NK-92 (cell line): Measurements from ENCODE around the gene VAV1.
"Not testable (repeated sequence)": the region's sequence is repeated elsewhere in the genome, so short reads cannot be mapped to it uniquely, and the experiment has no call there.

Source experiments
- DNase-seq: peaks from one replicate; lab custom pipeline; 2025; ENCODE audit not compliant: unreplicated experiment; lab: John Stamatoyannopoulos, UW

The VAV1 gene

DNA sequence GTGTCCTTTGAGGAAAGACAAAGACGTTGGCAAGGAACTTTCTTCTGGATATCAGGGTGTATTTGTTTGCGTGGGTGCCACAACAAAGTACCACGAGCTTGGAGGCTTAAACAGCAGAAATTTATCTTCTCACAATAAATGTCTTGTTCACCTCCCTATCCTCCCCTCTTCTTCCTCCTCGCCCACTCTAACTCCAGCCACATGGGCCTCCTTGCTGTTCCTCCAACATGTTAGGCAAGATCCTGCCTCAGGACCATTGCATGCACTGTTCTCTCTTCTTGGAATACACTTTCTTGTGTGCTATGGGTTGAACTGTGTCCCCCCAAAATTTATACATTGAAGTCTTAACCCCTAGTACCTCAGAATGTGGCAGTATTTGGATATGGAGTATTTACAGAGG, 45.7 kb downstream of the VAV1 start:
- no peak for DNase-seq

GRCh38 chr19:6819323-6819722, 46.8 kb downstream of the VAV1 start:
- DNase-seq: no peak

DNA sequence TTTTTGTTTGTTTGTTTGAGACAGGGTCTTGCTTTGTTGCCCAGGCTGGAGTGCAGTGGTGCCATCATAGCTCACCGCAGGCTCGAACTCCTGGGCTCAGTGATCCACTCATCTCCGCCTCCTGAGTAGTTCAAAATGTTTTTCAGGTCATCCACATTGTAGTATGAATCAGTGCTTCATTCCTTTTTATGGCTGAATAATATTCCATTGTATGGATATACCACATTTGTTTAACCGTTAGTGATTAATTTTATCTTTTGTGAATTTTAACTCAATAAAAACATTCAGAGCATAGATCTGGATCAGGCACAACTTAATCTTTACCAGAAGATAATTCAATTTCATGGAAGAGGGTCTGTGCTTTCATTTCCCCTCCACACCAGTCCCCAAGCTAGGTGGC, 47.7 kb downstream of the VAV1 start:
- no peak for DNase-seq

DNA sequence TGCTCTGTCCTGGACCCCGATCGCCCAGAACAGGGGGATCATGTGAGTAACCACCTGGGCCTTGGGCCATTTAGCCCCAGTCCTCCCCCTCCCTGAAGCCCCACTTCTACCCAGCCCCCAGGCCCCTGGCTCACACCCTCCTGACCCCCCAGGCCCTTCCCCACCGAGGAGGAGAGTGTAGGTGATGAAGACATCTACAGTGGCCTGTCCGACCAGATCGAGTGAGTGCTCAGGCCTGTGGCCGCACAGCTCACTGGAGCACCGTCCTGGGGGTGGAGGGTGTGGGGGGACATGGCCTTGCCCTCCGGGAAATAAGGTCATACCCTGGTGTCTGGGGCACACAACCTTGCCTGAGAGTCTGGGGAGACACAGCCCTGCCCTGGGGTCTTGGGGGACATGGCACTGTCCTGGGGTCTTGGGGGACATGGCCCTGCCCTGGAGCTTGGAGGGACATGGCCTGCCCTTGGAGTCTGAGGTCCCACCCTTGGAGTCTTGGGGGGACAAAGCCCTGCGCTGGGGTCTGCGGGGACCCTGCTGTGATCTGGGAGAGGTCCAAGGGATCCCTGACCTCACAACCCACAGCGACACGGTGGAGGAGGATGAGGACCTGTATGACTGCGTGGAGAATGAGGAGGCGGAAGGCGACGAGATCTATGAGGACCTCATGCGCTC, 49.3 kb downstream of the VAV1 start:
- DNase-seq: no peak

- DNase-seq: no peak
These were observed 49.8 kb downstream of the VAV1 start for GRCh38 chr19:6822311-6822670.

GRCh38 chr19:6825076-6825774, 52.7 kb downstream of the VAV1 start:
- no peak for DNase-seq

- DNase-seq: no peak
These were observed 53.9 kb downstream of the VAV1 start for GRCh38 chr19:6826281-6826920.

DNA sequence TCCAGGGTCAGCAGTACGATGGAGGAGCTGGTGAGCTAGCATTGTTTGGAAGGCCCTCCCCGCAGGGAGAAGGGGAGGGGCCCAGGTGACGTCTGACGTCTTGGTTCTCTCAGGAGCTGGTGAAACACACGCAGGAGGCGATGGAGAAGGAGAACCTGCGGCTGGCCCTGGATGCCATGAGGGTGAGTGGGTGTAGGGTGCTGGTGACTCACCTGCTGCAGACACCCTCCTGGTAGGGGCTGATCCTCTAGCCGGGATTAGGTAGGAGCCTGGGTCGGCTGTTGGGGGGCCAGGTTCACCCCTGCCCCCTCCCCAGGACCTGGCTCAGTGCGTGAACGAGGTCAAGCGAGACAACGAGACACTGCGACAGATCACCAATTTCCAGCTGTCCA, 55.8 kb downstream of the VAV1 start:
- no peak for DNase-seq

DNA sequence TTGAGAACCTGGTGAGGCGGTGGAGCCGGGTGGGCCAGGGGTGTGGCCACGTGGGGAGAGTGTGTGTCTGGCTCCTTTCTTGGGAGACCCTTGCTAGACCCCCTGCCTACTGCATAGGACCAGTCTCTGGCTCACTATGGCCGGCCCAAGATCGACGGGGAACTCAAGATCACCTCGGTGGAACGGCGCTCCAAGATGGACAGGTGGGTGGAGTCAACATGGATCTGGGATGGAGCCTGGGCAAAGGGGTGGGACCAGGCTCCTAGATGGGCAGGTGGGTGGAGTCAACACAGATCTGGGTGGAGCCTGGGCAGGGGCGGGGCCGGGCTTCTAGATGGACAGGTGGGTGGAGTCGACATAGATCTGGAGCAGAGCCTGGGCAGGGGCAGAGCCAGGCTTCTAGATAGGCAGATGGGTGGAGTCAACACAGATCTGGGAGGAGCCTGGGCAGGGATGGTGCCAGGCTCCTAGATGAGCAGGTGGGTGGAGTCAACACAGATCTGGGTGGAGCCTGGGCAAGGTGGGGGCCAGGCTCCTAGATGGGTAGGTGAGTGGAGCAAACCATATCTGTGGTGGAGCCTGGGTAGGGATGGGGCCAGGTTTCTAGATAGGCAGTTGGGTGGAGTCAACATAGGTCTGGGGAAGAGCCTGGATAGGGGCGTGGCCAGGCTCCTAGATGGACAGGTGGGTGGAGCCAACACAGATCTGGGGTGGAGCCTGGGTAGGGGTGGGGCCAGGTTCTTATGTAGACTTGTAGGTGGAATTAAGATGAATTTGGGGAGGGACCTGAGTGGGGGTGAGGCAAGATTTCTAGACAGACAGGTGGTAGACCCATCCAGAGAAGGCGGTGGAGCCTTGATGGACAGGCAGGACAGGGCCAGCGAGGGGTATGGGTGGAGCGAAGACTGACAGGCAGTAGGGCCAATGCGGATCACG, 56.5 kb downstream of the VAV1 start:
- no peak for DNase-seq

GRCh38 chr19:6829829-6830228, 57.3 kb downstream of the VAV1 start:
- DNase-seq: not testable (repeated sequence)

GRCh38 chr19:6831084-6831483, 58.6 kb downstream of the VAV1 start:
- DNase-seq: not testable (repeated sequence)

DNA sequence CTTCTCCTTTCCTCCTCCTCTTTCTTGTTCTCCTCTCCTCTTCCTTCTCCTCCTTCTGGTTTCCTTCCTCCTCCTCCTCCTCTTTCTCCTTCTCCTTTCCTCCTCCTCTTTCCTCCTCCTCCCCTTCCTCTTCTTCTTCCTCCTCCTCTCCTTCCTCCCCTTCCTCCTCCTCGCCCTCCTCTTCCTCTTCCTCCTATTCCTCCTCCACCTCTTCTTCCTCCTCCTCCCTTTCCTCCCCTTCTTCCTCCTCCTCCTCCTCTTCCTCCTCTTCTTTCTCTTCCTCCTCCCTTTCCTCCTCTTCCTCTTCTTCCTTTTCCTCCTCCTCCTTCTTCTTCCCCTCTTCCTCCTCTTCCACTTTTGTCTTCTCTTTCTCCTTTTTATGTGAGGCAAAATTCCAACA, 59.9 kb downstream of the VAV1 start:
- no peak for DNase-seq

DNA sequence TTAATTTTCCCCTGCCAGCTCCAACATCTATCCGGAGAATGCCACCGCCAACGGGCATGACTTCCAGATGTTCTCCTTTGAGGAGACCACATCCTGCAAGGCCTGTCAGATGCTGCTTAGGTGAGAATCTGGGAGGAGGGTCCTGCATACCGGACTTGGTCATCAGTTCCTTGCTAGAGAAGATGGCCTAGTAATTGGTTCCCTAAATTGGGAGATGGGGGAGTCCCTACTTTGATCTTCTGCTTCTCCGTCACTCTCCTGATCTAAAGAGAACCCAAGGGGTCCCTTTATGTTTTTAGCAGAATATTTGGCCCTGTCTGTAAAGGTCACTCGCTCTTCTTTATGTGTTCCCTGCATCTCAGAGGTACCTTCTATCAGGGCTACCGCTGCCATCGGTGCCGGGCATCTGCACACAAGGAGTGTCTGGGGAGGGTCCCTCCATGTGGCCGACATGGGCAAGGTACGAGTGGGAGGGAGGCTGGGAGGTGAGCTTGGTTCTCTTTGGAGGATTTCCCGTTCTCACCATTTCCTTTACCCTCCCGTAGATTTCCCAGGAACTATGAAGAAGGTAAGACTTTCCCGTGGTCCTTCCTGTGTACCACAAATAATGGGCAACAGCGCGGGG, 60.8 kb downstream of the VAV1 start:
- DNase-seq: no peak

DNA sequence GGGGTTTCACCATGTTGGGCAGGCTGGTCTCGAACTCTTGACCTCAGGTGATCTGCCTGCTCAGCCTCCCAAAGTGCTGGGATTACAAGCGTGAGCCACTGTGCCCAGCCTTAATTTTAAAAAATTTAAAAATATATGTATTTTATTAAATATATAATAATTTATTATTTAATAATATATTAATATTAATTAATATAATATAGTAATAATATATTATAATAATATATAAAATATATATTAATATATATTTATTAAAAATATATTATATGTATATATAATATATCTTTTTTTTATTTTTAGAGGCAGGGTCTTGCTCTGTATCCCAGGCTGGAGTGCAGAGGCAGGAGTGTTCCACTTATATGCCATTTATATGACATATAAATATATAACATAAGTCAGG, 61.9 kb downstream of the VAV1 start:
- DNase-seq: no peak

DNA sequence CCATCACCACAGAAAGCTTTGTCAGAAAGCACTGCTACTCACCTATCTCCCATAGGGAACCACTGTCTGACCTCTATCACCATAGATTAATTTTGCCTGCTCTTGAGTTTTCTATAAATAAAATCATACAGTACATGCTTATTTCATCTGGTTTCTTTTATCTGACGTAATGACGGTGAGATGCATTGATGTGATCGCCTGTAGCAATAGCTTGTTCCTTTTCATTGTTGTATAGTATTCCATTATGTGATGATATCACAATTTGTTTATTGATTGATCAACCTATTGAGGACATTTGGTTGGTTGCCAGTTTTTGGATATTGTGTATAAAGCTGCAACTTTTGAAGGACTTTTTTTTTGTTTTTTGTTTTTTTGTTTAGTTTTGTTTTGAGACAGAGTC, 63.0 kb downstream of the VAV1 start:
- DNase-seq: no peak

DNA sequence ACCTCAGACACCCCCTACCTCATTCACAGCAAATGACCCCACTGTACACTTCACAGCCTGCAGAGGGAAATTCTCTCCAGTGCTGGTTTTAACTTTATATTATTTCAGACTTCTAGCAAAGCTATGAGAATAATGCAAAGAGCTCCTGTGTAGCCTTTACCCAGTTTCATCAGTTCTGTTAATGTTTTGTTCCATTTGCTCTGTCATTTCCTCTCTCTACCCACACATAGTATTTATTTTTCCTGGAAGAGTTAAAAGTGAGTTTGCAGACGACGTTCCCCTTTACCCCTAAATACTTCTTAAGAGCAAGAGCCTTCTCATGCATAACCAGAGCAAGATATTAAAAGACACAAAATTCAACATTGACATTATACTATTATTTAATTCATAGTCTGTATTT, 65.0 kb downstream of the VAV1 start:
- no peak for DNase-seq

DNA sequence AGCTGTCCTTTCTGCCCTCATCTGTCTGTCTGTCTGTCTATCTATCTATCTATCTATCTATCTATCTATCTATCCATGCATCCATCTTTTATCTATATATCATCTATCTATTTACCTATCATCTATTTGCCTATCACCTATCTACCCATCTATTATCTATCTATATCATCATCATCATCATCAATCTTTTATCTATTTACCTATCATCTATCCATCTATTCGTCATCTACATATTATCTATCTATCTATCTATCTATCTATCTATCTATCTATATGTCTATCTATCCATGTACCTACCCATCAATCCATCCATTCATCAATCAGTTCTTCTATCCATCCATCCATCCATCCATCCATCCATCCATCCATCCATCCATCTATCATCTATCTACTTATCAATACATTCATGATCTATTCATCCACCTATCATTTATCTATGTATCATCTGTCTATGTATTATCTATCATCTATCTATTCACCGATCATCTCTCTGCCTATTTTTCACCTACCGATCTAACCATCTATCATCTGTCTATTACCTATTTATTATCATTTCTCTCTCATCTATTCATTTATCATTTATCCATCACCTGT, 65.7 kb downstream of the VAV1 start:
- no peak for DNase-seq

DNA sequence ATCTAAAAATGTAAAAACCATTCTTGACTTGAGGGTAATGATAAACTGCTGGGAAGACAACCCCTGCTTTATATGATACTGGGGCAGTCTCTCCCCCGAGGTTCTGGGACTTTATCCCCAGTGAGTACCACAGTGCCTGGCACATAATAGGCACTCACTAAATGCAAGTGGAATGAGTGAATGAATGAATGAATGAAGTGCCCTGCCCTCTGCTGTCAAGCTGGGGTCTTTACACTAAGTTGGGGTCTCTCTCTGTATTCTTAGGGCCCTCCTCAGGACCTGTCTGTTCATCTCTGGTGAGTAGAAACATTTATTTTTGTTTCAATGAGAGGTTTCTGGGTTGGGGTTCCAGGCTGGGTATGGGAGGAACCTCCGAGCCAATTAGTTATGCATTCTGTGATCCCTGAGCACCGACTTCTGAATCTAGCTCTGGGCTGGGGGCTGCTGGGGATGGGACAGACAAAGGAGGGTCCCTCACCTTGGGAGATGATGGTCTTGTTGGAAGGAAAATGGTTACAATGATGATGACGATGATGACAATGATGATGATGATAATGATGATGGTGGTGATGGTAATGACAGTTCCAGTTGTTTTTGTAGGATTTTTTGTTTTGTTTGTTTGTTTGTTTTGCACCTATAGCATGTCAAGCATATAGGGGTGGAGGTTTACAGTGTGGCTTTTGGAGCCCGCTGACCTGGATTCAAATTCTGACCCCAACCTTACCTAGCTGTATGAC, 70.5 kb downstream of the VAV1 start:
- no peak for DNase-seq

DNA sequence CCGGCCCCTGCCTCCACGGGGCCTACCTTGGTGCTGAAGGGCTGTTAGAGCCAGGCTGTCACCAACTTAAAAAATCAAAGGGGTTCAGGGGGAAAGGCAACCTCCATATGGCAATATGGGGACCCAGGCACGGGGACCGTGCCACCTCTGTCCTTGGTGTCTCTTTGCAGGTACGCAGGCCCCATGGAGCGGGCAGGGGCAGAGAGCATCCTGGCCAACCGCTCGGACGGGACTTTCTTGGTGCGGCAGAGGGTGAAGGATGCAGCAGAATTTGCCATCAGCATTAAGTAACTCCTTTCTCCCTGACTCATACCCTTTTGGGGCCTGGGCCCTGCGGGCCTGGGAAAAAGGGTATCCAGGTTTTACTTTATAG, 75.3 kb downstream of the VAV1 start:
- no peak for DNase-seq

DNA sequence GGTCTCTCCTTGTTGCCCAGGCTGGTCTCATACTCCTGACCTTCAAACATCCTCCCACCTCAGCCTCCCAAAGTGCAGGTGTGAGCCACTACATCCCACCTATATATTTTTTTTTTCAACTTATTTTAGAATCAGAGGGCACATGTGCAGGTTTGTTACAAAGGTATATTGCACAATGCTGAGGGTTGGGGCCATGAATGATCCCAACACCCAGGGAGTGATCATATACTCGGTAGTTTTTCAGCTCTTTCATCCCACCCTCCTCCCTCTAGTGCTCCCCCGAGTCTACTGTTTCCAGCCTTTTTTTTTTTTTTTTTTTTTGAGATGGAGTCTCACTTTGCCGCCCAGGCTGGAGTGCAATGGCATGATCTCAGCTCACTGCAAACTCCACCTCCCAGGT, 76.5 kb downstream of the VAV1 start:
- DNase-seq: no peak
